Spleen (tissue), 11 donors: Measurements from ENCODE around the gene TDRKH. TPM values are rescaled to one million over a fixed set of nuclear protein-coding genes. Genes with fewer than 3 reads are reported as not detected.

Experiments used
- DNase-seq: peaks from one replicate; pipeline ENCODE4 v3.0.0-alpha.2; 2020
- H3K27ac ChIP-seq, 8 donors: fragments of 200-600 bp; sonication (generic) in 7 of 8; 1 replicate in 4 of 8; 2 replicates in 4 of 8; pipeline versions ENCODE4 v1.5.0 to v1.8.0; 2016 to 2021; ENCODE audit warnings: inconsistent platforms in 4 of 8, mild to moderate bottlenecking in 4 of 8, moderate library complexity in 1 of 8
- H3K27me3 ChIP-seq, 7 donors: fragments of 200-600 bp; sonication (generic) in 6 of 7; replicated peaks in 1 of 7; 1 replicate in 4 of 7; 2 replicates in 3 of 7; pipeline versions ENCODE4 v1.5.0 to v1.8.0; 2016 to 2021; ENCODE audit warnings: inconsistent platforms in 3 of 7, mild to moderate bottlenecking in 1 of 7
- H3K36me3 ChIP-seq, 6 donors: fragments of 200-600 bp; sonication (generic) in 5 of 6; 1 replicate in 4 of 6; 2 replicates in 2 of 6; pipeline versions ENCODE4 v1.5.0 to v1.8.0; 2016 to 2021; ENCODE audit warnings: inconsistent platforms in 2 of 6
- H3K4me1 ChIP-seq, 6 donors: fragments of 200-600 bp; sonication (generic) in 5 of 6; 1 replicate in 3 of 6; 2 replicates in 3 of 6; pipeline versions ENCODE4 v1.5.0 to v1.8.0; 2016 to 2021; ENCODE audit warnings: inconsistent platforms in 3 of 6
- H3K4me3 ChIP-seq, 8 donors: fragments of 200-600 bp; sonication (generic) in 7 of 8; 1 replicate in 4 of 8; 2 replicates in 4 of 8; pipeline versions ENCODE4 v1.5.0 to v1.8.0; 2016 to 2021; ENCODE audit warnings: inconsistent platforms in 4 of 8, mild to moderate bottlenecking in 4 of 8, moderate library complexity in 2 of 8
- H3K9me3 ChIP-seq, 8 donors: fragments of 200-600 bp; sonication (generic) in 7 of 8; 1 replicate in 4 of 8; 2 replicates in 4 of 8; pipeline versions ENCODE4 v1.5.0 to v1.8.0; 2016 to 2021; ENCODE audit warnings: inconsistent platforms in 4 of 8
- CTCF ChIP-seq, 11 experiments: fragments of 200-600 bp in 7 of 11; fragments of 450-650 bp in 4 of 11; sonication (generic) in 4 of 11; IDR thresholded peaks in 8 of 11; conservative IDR thresholded peaks in 3 of 11; 1 replicate in 7 of 11; 2 replicates in 4 of 11; pipeline versions ENCODE4 v1.4.0 to v1.8.0; 2016 to 2021; ENCODE audit warnings: antibody characterized with exemption in 11 of 11, inconsistent platforms in 4 of 11, mild to moderate bottlenecking in 1 of 11
- POLR2A ChIP-seq, 3 donors: fragments of 450-650 bp; IDR thresholded peaks; one replicate each; pipeline ENCODE4 v1.5.1; 2017; ENCODE audit warnings: antibody characterized with exemption in 3 of 3, mild to moderate bottlenecking in 1 of 3
- POLR2AphosphoS5 ChIP-seq, 3 donors: sonication (generic); formaldehyde crosslinking; IDR thresholded peaks; one replicate each; pipeline ENCODE4 v1.5.1; 2017; ENCODE audit warnings: antibody characterized with exemption in 3 of 3
- WGBS, 5 donors: extraction: QIAGEN DNeasy Blood & Tissue Kit in 3 of 5; methylation state at CpG; one replicate each; pipeline versions ENCODE4 v1.1.5 to v1.1.7; 2013 to 2018; 5-methylcytosine and 5-hydroxymethylcytosine counted together
- intact Hi-C: fragments of 100-400 bp; cut with DNase I; formaldehyde crosslinking; loops from one replicate; pipeline ENCODE4 v1.15.0; 2023; ENCODE audit warnings: low total_unique reads
- polyA plus RNA-seq, 3 donors: library from polyadenylated mRNA; stranded (reverse); fragments of 200-250 nt; gene quantifications; one replicate each; pipeline ENCODE4 v1.2.1, GENCODE V29; 2013
- total RNA-seq, 7 donors: library from RNA; depleted of rRNA in 3 of 7; stranded (reverse); fragments of >200 nt in 3 of 7; fragmentation: NEBNext Ultra II Directional in 4 of 7; extraction: Animal tissue kit (Norgen Biotek cat#: 25700) in 4 of 7; gene quantifications; one replicate each; pipeline versions ENCODE4 v1.1.0 to v1.2.1, GENCODE V29; 2016 to 2021
- donor health status: healthy with polysubstance abuse.
- donor health status: DM: no; HTN: no; CAD: no; lungs with moderate emphysema.
- donor health status: DM: no; HTN: no; CAD: no.
- donor health status: Bipolar disorder and iron deficiency.
- donor health status: healthy.
- donor health status: DM: no; HTN: no; CAD: no.
- donor health status: DM: yes; HTN: yes; CAD: no.

Gene TDRKH
- total and polyA plus RNA-seq, 10 donors: 3.1 to 21.6 (median 12.5) TPM

DNA sequence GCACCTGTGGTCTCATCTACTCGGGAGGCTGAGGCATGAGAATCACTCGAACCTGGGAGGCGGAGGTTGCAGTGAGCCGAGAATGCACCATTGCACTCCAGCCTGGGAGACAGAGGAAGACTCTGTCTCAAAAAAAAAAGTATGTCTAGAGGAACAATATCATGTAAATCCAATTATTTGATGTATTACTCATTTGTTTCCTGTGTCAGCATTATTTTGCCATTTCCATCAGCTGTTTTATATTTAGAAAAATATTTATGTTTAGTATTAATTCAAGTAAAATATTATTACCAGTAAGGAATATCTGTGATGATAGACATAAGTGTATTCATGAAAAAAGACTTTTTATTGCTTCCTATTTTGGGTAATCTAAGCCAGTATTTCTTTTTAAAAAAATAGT, 13.0 kb downstream of the TDRKH start:
- TF ChIP-seq POLR2A (IDR thresholded peaks at IDR 0.05): no peak
- TF ChIP-seq CTCF (IDR thresholded peaks at IDR 0.05 in 8 of 11, conservative IDR thresholded peaks at IDR 0.05 in 3 of 11): no peak
- TF ChIP-seq POLR2AphosphoS5 (IDR thresholded peaks at IDR 0.05): no peak
- DNase-seq: no peak
- peaks cover 0 to 97% (median 47%) of the 10 kb centered on the region in 6 donors for H3K36me3 ChIP-seq
- intact Hi-C loops: no loop called here
- H3K4me3 ChIP-seq: no peak overlapping the region
- H3K4me1 ChIP-seq: no peaks in the 10 kb centered on the region
- WGBS, 5 donors: 73 to 98% (median 96%) methylated on average over 4 of the region's 4 CpGs
- H3K27me3 ChIP-seq: no peaks in the 10 kb centered on the region
- no peak overlapping the region for H3K27ac ChIP-seq
- H3K9me3 ChIP-seq: no peaks in the 10 kb centered on the region

- 78 to 97% (median 92%) methylated on average over 3 of the region's 3 CpGs for WGBS, 5 donors
- DNase-seq: no peak
- H3K4me3 ChIP-seq: no peak overlapping the region
- no peak for TF ChIP-seq CTCF (IDR thresholded peaks at IDR 0.05 in 8 of 11, conservative IDR thresholded peaks at IDR 0.05 in 3 of 11)
- TF ChIP-seq POLR2A (IDR thresholded peaks at IDR 0.05): no peak
- no peak for TF ChIP-seq POLR2AphosphoS5 (IDR thresholded peaks at IDR 0.05)
- H3K9me3 ChIP-seq: no peaks in the 10 kb centered on the region
- intact Hi-C loops: no loop called here
- H3K36me3 ChIP-seq: peaks cover 0 to 90% (median 46%) of the 10 kb centered on the region in 6 donors
- H3K4me1 ChIP-seq: no peaks in the 10 kb centered on the region
- no peak overlapping the region for H3K27ac ChIP-seq
- no peaks in the 10 kb centered on the region for H3K27me3 ChIP-seq
Observed at GRCh38 chr1:151776665-151777062, 13.6 kb downstream of the TDRKH start.

DNA sequence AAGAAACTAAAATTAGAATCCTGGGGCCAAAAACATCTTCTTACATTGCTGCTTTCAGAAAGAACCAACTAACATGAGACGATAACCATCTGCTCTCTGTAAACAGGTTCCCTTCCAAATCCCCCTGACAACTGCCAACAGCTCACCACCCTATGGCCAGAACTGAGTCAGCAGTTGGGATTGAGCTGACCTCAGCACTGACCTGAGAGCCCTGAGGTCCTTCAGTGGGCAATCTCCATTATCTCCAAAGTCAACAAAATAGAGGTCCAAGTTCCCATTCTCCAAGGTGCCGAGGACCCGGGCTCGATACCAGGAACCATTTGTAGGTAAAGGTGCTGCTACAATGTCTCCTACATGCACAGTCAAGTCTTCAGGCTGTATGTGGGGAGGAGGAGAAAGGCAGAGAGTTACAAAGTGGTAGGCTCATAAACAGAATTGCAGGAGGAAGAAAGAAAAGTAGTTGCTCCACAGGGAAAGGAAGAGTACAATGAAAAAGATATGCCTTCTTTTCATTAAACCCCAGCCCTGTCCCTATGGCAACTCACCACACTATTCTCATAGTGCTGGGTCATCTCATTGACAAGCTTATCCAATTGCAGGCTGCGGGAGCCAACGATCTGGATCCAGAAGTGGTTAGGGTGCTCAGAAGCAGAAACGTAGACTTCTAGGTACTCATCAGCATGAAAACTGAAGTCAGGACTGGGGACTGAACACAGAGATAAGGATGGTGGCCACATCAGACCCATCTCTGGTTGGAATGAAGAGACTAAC, 14.2 kb downstream of the TDRKH start:
- H3K9me3 ChIP-seq: no peaks in the 10 kb centered on the region
- no peaks in the 10 kb centered on the region for H3K4me1 ChIP-seq
- H3K36me3 ChIP-seq: peaks cover 0 to 84% (median 42%) of the 10 kb centered on the region in 6 donors
- no peaks in the 10 kb centered on the region for H3K27me3 ChIP-seq
- H3K27ac ChIP-seq: no peak overlapping the region
- no peak for DNase-seq
- TF ChIP-seq POLR2A (IDR thresholded peaks at IDR 0.05): no peak
- no peak for TF ChIP-seq CTCF (IDR thresholded peaks at IDR 0.05 in 8 of 11, conservative IDR thresholded peaks at IDR 0.05 in 3 of 11)
- no peak for TF ChIP-seq POLR2AphosphoS5 (IDR thresholded peaks at IDR 0.05)
- intact Hi-C loops: no loop called here
- H3K4me3 ChIP-seq: no peak overlapping the region
- 87 to 96% (median 95%) methylated on average over 7 of the region's 7 CpGs for WGBS, 5 donors

- Histone ChIP-seq H3K36me3 (peaks cover 0 to 67% (median 40%) of the 10 kb centered on the region in 6 donors), H3K9me3 (no peaks in the 10 kb centered on the region), H3K4me3 (no peak overlapping the region), H3K27me3 (no peaks in the 10 kb centered on the region), H3K27ac (no peak overlapping the region), H3K4me1 (no peaks in the 10 kb centered on the region)
- intact Hi-C loops: no loop called here
- TF ChIP-seq CTCF (IDR thresholded peaks at IDR 0.05 in 8 of 11, conservative IDR thresholded peaks at IDR 0.05 in 3 of 11): no peak
- no peak for TF ChIP-seq POLR2AphosphoS5 (IDR thresholded peaks at IDR 0.05)
- no peak for TF ChIP-seq POLR2A (IDR thresholded peaks at IDR 0.05)
- 64 to 84% (median 79%) methylated on average over 3 of the region's 3 CpGs for WGBS, 5 donors
- DNase-seq: no peak
Observed at GRCh38 chr1:151774256-151774922, 15.9 kb downstream of the TDRKH start.
